ENCODE measurements around the gene PDE6B.

GRCh38 chr4:608236-608635, 17.1 kb upstream of the PDE6B start:
- no peak for TF ChIP-seq CTCF (IDR thresholded peaks at IDR 0.05)
- no peak for TF ChIP-seq ZFX (IDR thresholded peaks at IDR 0.05; ENCODE audit: borderline replicate concordance)
